Fibroblast of lung (primary cell): Measurements from ENCODE around the gene LZTR1. TPM values are rescaled to one million over a fixed set of nuclear protein-coding genes. Genes with fewer than 3 reads are reported as not detected.

Source experiments
- DNase-seq, 2 donors: peaks; one replicate each; pipeline versions ENCODE4 v3.0.0 to v3.0.0-alpha.2; 2010; ENCODE audit warnings: low read depth in 2 of 2
- H2AFZ ChIP-seq: 2 replicates; pipeline ENCODE4 v1.5.1; 2012; ENCODE audit warnings: low read length, control low read depth, inconsistent platforms
- H3K27ac ChIP-seq: 2 replicates; pipeline ENCODE4 v1.5.1; 2011; ENCODE audit warnings: low read length, control low read depth; ENCODE audit not compliant: insufficient read depth
- H3K27me3 ChIP-seq: 2 replicates; pipeline ENCODE4 v1.5.1; 2011; ENCODE audit warnings: mild to moderate bottlenecking, low read length; ENCODE audit not compliant: control insufficient read depth, insufficient read depth
- H3K36me3 ChIP-seq: 2 replicates; pipeline ENCODE4 v1.5.1; 2011; ENCODE audit warnings: low read length; ENCODE audit not compliant: control insufficient read depth, insufficient read depth
- H3K4me1 ChIP-seq: 2 replicates; pipeline ENCODE4 v1.5.1; 2011; ENCODE audit warnings: low read length; ENCODE audit not compliant: control insufficient read depth, insufficient read depth; ENCODE audit errors: extremely low read depth
- H3K4me2 ChIP-seq: 2 replicates; pipeline ENCODE4 v1.5.1; 2011; ENCODE audit warnings: low read length, control low read depth; ENCODE audit not compliant: insufficient read depth; ENCODE audit errors: extremely low read depth
- H3K4me3 ChIP-seq, 4 experiments: fragments of 200-600 bp in 1 of 4; sonication (generic) in 1 of 4; replicated peaks in 1 of 4; 2 replicates each; pipeline ENCODE4 v1.5.1; 2011 to 2016; ENCODE audit warnings: low read length in 4 of 4, low read depth in 3 of 4, mild to moderate bottlenecking in 3 of 4, control low read depth in 2 of 4, inconsistent platforms in 1 of 4, mixed read lengths in 1 of 4; ENCODE audit not compliant: insufficient read depth in 1 of 4; ENCODE audit errors: control extremely low read depth in 1 of 4
- H3K79me2 ChIP-seq: 2 replicates; pipeline ENCODE4 v1.5.1; 2012; ENCODE audit warnings: mild to moderate bottlenecking, low read length, inconsistent platforms; ENCODE audit not compliant: control insufficient read depth, insufficient read depth
- H3K9ac ChIP-seq: 2 replicates; pipeline ENCODE4 v1.5.1; 2011; ENCODE audit warnings: mild to moderate bottlenecking, low read length, control low read depth; ENCODE audit not compliant: insufficient read depth
- H3K9me3 ChIP-seq: 2 replicates; pipeline ENCODE4 v1.5.1; 2012; ENCODE audit warnings: low read depth, low read length; ENCODE audit not compliant: control insufficient read depth, insufficient read depth
- H4K20me1 ChIP-seq: 2 replicates; pipeline ENCODE4 v1.5.1; 2011; ENCODE audit warnings: low read length; ENCODE audit not compliant: control insufficient read depth, insufficient read depth; ENCODE audit errors: extremely low read depth
- CTCF ChIP-seq, 2 donors: IDR thresholded peaks in 1 of 2; conservative IDR thresholded peaks in 1 of 2; 1 replicate in 1 of 2; 2 replicates in 1 of 2; pipeline ENCODE4 v1.5.1; 2011 to 2012; ENCODE audit warnings: low read length in 2 of 2, control low read depth in 1 of 2, inconsistent platforms in 1 of 2, low read depth in 1 of 2, mild to moderate bottlenecking in 1 of 2
- EZH2 ChIP-seq: IDR thresholded peaks from 2 replicates; pipeline ENCODE4 v1.5.1; 2012; ENCODE audit warnings: low read length, control low read depth, mild to moderate bottlenecking; ENCODE audit errors: missing control alignments
- polyA plus RNA-seq, 2 donors: library from polyadenylated mRNA; depleted of rRNA in 1 of 2; stranded (reverse) in 1 of 2; unstranded in 1 of 2; fragments of >200 nt; gene quantifications; 2 replicates each; pipeline ENCODE4 v1.2.1, GENCODE V29; 2011 to 2012; ENCODE audit warnings: missing spikeins in 1 of 2
- total RNA-seq: library from RNA; depleted of rRNA; stranded (reverse); fragments of >200 nt; gene quantifications from 2 replicates; pipeline ENCODE4 v1.2.1, GENCODE V29; 2014

Gene LZTR1
- total and polyA plus RNA-seq, 2 donors (not counting 1 experiment from before 2014, with no cell fraction given) = 27.4 to 75.8 TPM

- DNase-seq = no peak
- no peaks in the 10 kb centered on the region for H3K36me3 ChIP-seq
- H4K20me1 ChIP-seq = no peaks in the 10 kb centered on the region
- no peak overlapping the region for H2AFZ ChIP-seq
- H3K9me3 ChIP-seq = no peaks in the 10 kb centered on the region
- H3K27me3 ChIP-seq = peaks cover 19% of the 10 kb centered on the region
- H3K9ac ChIP-seq = no peak overlapping the region
- no peak overlapping the region for H3K4me2 ChIP-seq
- H3K27ac ChIP-seq = no peak overlapping the region
- TF ChIP-seq CTCF (conservative IDR thresholded peaks at IDR 0.05 in 1 of 2, IDR thresholded peaks at IDR 0.05 in 1 of 2; ENCODE audit: low read depth in 1 of 2, low read length in 2 of 2) = no peak
- no peak for TF ChIP-seq EZH2
- H3K79me2 ChIP-seq = no peaks in the 10 kb centered on the region
- no peak overlapping the region for H3K4me3 ChIP-seq
- H3K4me1 ChIP-seq = peaks cover 9% of the 10 kb centered on the region
Measured at GRCh38 chr22:21028277-21029251, 46.5 kb downstream of the LZTR1 start.

GRCh38 chr22:21029486-21030025 is 47.5 kb downstream of the LZTR1 start:
- DNase-seq = no peak
- no peak overlapping the region for H3K27ac ChIP-seq

More at GRCh38 chr22:21029486-21030025, 47.5 kb downstream of the LZTR1 start:
- peaks cover 19% of the 10 kb centered on the region for H3K27me3 ChIP-seq
- H3K79me2 ChIP-seq = no peaks in the 10 kb centered on the region
- H3K4me3 ChIP-seq = no peak overlapping the region
- no peak overlapping the region for H3K9ac ChIP-seq
- H3K4me2 ChIP-seq = no peak overlapping the region
- peaks cover 9% of the 10 kb centered on the region for H3K4me1 ChIP-seq
- no peaks in the 10 kb centered on the region for H3K36me3 ChIP-seq
- TF ChIP-seq EZH2 = no peak
- TF ChIP-seq CTCF (conservative IDR thresholded peaks at IDR 0.05 in 1 of 2, IDR thresholded peaks at IDR 0.05 in 1 of 2; ENCODE audit: low read depth in 1 of 2, low read length in 2 of 2) = no peak
- no peaks in the 10 kb centered on the region for H4K20me1 ChIP-seq
- H2AFZ ChIP-seq = no peak overlapping the region
- no peaks in the 10 kb centered on the region for H3K9me3 ChIP-seq
